ENCODE results near the gene MGAT5. TPM values are rescaled to one million over a fixed set of nuclear protein-coding genes. Genes with fewer than 3 reads are reported as not detected.

MGAT5 gene
- total RNA-seq, 1 donor from 2014 or later, result 21.2 TPM

DNA sequence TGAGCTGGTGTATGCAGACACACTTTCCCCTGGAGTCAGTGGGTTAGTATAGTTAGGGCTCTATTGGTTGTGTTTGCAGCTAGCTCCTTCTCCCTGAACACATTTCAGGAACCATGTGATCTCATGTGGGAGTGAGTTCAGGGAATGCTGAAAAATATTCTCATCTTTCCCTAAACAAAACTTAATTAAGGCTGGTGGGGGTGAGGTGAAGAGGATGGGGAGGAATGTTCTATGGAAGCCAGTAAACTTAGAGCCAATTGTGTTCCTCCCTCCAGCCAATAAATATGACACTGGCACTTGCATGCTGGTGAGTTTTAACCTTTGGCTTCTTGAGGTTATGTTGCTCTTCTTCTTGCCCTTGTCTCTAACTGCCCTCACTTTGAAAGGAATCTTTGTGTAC is 952 bp downstream of the MGAT5 start:
- Histone ChIP-seq H3K27me3 (no peaks in the 10 kb centered on the region), H3K9me3 (ENCODE audit: low read depth) (no peaks in the 10 kb centered on the region), H3K4me2 (no peak overlapping the region), H3K4me3 (no peak overlapping the region), H3K9ac (no peak overlapping the region), H3K79me2 (ENCODE audit: low read depth) (no peaks in the 10 kb centered on the region), H2AFZ (replicated peaks) (no peak overlapping the region), H3K27ac (no peak overlapping the region), H3K4me1 (peaks cover 6% of the 10 kb centered on the region), H3K36me3 (no peaks in the 10 kb centered on the region), H3F3A (ENCODE audit: low read depth) (no peaks in the 10 kb centered on the region), H4K20me1 (ENCODE audit: low read depth) (peaks cover 15% of the 10 kb centered on the region)
- Mint-ChIP-seq H3K27me3 (ENCODE audit: insufficient read depth, low read depth) (peaks cover 3% of the 10 kb centered on the region), H3K9me3 (no peaks in the 10 kb centered on the region), H3K4me1 (peaks cover 2% of the 10 kb centered on the region), H3K36me3 (peaks cover 5% of the 10 kb centered on the region), H3K27ac (no peak overlapping the region), H3K4me3 (no peak overlapping the region)
- no peak for DNase-seq (ENCODE audit: low spot score)
- TF ChIP-seq, protein P1, sequence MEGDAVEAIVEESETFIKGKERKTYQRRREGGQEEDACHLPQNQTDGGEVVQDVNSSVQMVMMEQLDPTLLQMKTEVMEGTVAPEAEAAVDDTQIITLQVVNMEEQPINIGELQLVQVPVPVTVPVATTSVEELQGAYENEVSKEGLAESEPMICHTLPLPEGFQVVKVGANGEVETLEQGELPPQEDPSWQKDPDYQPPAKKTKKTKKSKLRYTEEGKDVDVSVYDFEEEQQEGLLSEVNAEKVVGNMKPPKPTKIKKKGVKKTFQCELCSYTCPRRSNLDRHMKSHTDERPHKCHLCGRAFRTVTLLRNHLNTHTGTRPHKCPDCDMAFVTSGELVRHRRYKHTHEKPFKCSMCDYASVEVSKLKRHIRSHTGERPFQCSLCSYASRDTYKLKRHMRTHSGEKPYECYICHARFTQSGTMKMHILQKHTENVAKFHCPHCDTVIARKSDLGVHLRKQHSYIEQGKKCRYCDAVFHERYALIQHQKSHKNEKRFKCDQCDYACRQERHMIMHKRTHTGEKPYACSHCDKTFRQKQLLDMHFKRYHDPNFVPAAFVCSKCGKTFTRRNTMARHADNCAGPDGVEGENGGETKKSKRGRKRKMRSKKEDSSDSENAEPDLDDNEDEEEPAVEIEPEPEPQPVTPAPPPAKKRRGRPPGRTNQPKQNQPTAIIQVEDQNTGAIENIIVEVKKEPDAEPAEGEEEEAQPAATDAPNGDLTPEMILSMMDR (IDR thresholded peaks at IDR 0.05), result no peak
- TF ChIP-seq EZH2 (IDR thresholded peaks at IDR 0.05), result no peak
- no peak for TF ChIP-seq EZH2phosphoT487 (IDR thresholded peaks at IDR 0.05)

- Histone ChIP-seq H3K4me1 (peaks cover 4% of the 10 kb centered on the region), H3K27me3 (no peaks in the 10 kb centered on the region), H3K27ac (no peak overlapping the region), H3K36me3 (no peaks in the 10 kb centered on the region), H4K20me1 (ENCODE audit: low read depth) (peaks cover 17% of the 10 kb centered on the region), H3F3A (ENCODE audit: low read depth) (no peaks in the 10 kb centered on the region), H3K9me3 (ENCODE audit: low read depth) (no peaks in the 10 kb centered on the region), H3K9ac (no peak overlapping the region), H3K4me2 (no peak overlapping the region), H2AFZ (replicated peaks) (no peak overlapping the region), H3K79me2 (ENCODE audit: low read depth) (no peaks in the 10 kb centered on the region), H3K4me3 (no peak overlapping the region)
- peaks cover 4% of the 10 kb centered on the region for H3K36me3 Mint-ChIP-seq
- H3K4me1 Mint-ChIP-seq, result peaks cover 9% of the 10 kb centered on the region
- no peak for DNase-seq (ENCODE audit: low spot score)
- H3K27me3 Mint-ChIP-seq (ENCODE audit: insufficient read depth, low read depth), result peaks cover 3% of the 10 kb centered on the region
- H3K9me3 Mint-ChIP-seq, result no peaks in the 10 kb centered on the region
- H3K27ac Mint-ChIP-seq, result no peak overlapping the region
- TF ChIP-seq EZH2phosphoT487 (IDR thresholded peaks at IDR 0.05) (no peak), EZH2 (IDR thresholded peaks at IDR 0.05) (no peak)
- TF ChIP-seq, protein P1 (IDR thresholded peaks at IDR 0.05), result no peak
- H3K4me3 Mint-ChIP-seq, result no peak overlapping the region
These were observed 3.1 kb downstream of the MGAT5 start for GRCh38 chr2:134256956-134257355.

GRCh38 chr2:134257509-134257908 is 3.6 kb downstream of the MGAT5 start:
- Histone ChIP-seq H3K9me3 (ENCODE audit: low read depth) (no peaks in the 10 kb centered on the region), H3K27me3 (no peaks in the 10 kb centered on the region), H3K79me2 (ENCODE audit: low read depth) (no peaks in the 10 kb centered on the region), H3K4me3 (no peak overlapping the region), H3K4me2 (no peak overlapping the region), H3K4me1 (peaks cover 4% of the 10 kb centered on the region), H3K9ac (no peak overlapping the region), H3K36me3 (no peaks in the 10 kb centered on the region), H3K27ac (no peak overlapping the region), H3F3A (ENCODE audit: low read depth) (no peaks in the 10 kb centered on the region), H4K20me1 (ENCODE audit: low read depth) (peaks cover 23% of the 10 kb centered on the region), H2AFZ (replicated peaks) (no peak overlapping the region)
- Mint-ChIP-seq H3K9me3 (no peaks in the 10 kb centered on the region), H3K36me3 (peaks cover 4% of the 10 kb centered on the region), H3K4me3 (no peak overlapping the region), H3K27ac (no peak overlapping the region), H3K4me1 (peaks cover 9% of the 10 kb centered on the region), H3K27me3 (ENCODE audit: insufficient read depth, low read depth) (peaks cover 3% of the 10 kb centered on the region)
- DNase-seq (ENCODE audit: low spot score), result no peak
- TF ChIP-seq, protein P1 (IDR thresholded peaks at IDR 0.05), result no peak
- TF ChIP-seq EZH2 (IDR thresholded peaks at IDR 0.05) (no peak), EZH2phosphoT487 (IDR thresholded peaks at IDR 0.05) (no peak)
